Astrocyte (in vitro differentiated cells and primary cell): Measurements from ENCODE around the gene PKD1L1. TPM values are rescaled to one million over a fixed set of nuclear protein-coding genes. Genes with fewer than 3 reads are reported as not detected.

Experiments used
- DNase-seq: peaks from one replicate; pipeline ENCODE4 v3.0.0-alpha.2; 2010; ENCODE audit warnings: low read depth
- FAIRE-seq: peaks from 2 replicates; lab custom pipeline; 2011; peaks lifted over from hg19 to GRCh38; lab: Jason Lieb, UNC
- H2AFZ ChIP-seq: 2 replicates; pipeline ENCODE4 v1.6.0; 2012; ENCODE audit warnings: low read depth, low read length, inconsistent platforms
- H3K27ac ChIP-seq: 2 replicates; pipeline ENCODE4 v1.5.1; 2011; ENCODE audit warnings: low read depth, low read length, inconsistent platforms
- H3K27me3 ChIP-seq: 2 replicates; pipeline ENCODE4 v1.6.0; 2011; ENCODE audit warnings: low read length, inconsistent platforms; ENCODE audit not compliant: insufficient read depth
- H3K36me3 ChIP-seq: 2 replicates; pipeline ENCODE4 v1.5.1; 2011; ENCODE audit warnings: low read length, inconsistent platforms; ENCODE audit not compliant: insufficient read depth
- H3K4me1 ChIP-seq: 2 replicates; pipeline ENCODE4 v1.5.1; 2011; ENCODE audit warnings: low read length, inconsistent platforms; ENCODE audit not compliant: insufficient read depth
- H3K4me2 ChIP-seq: 2 replicates; pipeline ENCODE4 v1.6.0; 2012; ENCODE audit warnings: low read length, inconsistent platforms
- H3K4me3 ChIP-seq: 2 replicates; pipeline ENCODE4 v1.5.1; 2011; ENCODE audit warnings: low read depth, mild to moderate bottlenecking, low read length, inconsistent platforms; ENCODE audit not compliant: insufficient read depth
- H3K79me2 ChIP-seq: 2 replicates; pipeline ENCODE4 v1.6.0; 2012; ENCODE audit warnings: mild to moderate bottlenecking, low read length, inconsistent platforms; ENCODE audit not compliant: insufficient read depth
- H3K9ac ChIP-seq: 2 replicates; pipeline ENCODE4 v1.6.0; 2012; ENCODE audit warnings: mild to moderate bottlenecking, low read length, inconsistent platforms
- H3K9me3 ChIP-seq: 2 replicates; pipeline ENCODE4 v1.5.1; 2012; ENCODE audit warnings: low read depth, mild to moderate bottlenecking, low read length, inconsistent platforms; ENCODE audit not compliant: insufficient read depth
- H4K20me1 ChIP-seq: 2 replicates; pipeline ENCODE4 v1.6.0; 2012; ENCODE audit warnings: low read length, inconsistent platforms; ENCODE audit not compliant: insufficient read depth
- H3K27ac Mint-ChIP-seq: one replicate; pipeline ENCODE4 v1.8.0; 2021; ENCODE audit warnings: mild to moderate bottlenecking, mixed read lengths; ENCODE audit not compliant: unreplicated experiment
- H3K27me3 Mint-ChIP-seq: one replicate; pipeline ENCODE4 v1.8.0; 2021; ENCODE audit warnings: low read depth, mixed read lengths; ENCODE audit not compliant: unreplicated experiment
- H3K36me3 Mint-ChIP-seq: one replicate; pipeline ENCODE4 v1.8.0; 2021; ENCODE audit warnings: low read depth, mixed read lengths; ENCODE audit not compliant: unreplicated experiment
- H3K4me1 Mint-ChIP-seq: one replicate; pipeline ENCODE4 v1.8.0; 2021; ENCODE audit warnings: low read depth, mixed read lengths; ENCODE audit not compliant: unreplicated experiment
- H3K4me3 Mint-ChIP-seq: one replicate; pipeline ENCODE4 v1.8.0; 2021; ENCODE audit warnings: mild to moderate bottlenecking, moderate library complexity, mixed read lengths; ENCODE audit not compliant: unreplicated experiment
- H3K9me3 Mint-ChIP-seq: one replicate; pipeline ENCODE4 v1.8.0; 2021; ENCODE audit warnings: mild to moderate bottlenecking, mixed read lengths; ENCODE audit not compliant: unreplicated experiment
- EZH2 ChIP-seq: IDR thresholded peaks from 2 replicates; pipeline ENCODE4 v1.6.1; 2012; ENCODE audit warnings: mild to moderate bottlenecking, low read length, inconsistent platforms; ENCODE audit not compliant: insufficient read depth
- total RNA-seq: library from RNA; stranded (reverse); gene quantifications from 2 replicates; pipeline ENCODE4 v1.2.1, GENCODE V29; 2021
- TF ChIP-seq, protein P1 (sequence below): IDR thresholded peaks from 2 replicates; pipeline ENCODE4 v1.5.1; 2011; ENCODE audit warnings: low read depth, mild to moderate bottlenecking, inconsistent platforms, low read length, moderate library complexity; ENCODE audit not compliant: insufficient read depth

PKD1L1 gene
- total RNA-seq, 1 donor from 2014 or later, result 0.39 TPM

- Histone ChIP-seq H3K4me2 (no peak overlapping the region), H3K27ac (no peak overlapping the region), H3K9me3 (no peaks in the 10 kb centered on the region), H3K27me3 (no peaks in the 10 kb centered on the region), H3K9ac (no peak overlapping the region), H3K79me2 (no peaks in the 10 kb centered on the region), H4K20me1 (no peaks in the 10 kb centered on the region), H3K36me3 (no peaks in the 10 kb centered on the region), H3K4me3 (no peak overlapping the region), H2AFZ (no peak overlapping the region), H3K4me1 (peaks cover 42% of the 10 kb centered on the region)
- DNase-seq (no peak), FAIRE-seq (no peak)
- Mint-ChIP-seq H3K27ac (no peak overlapping the region), H3K27me3 (no peaks in the 10 kb centered on the region), H3K4me3 (no peak overlapping the region), H3K4me1 (peaks cover 42% of the 10 kb centered on the region), H3K9me3 (peaks cover 6% of the 10 kb centered on the region), H3K36me3 (peaks cover 2% of the 10 kb centered on the region)
- TF ChIP-seq, protein P1, sequence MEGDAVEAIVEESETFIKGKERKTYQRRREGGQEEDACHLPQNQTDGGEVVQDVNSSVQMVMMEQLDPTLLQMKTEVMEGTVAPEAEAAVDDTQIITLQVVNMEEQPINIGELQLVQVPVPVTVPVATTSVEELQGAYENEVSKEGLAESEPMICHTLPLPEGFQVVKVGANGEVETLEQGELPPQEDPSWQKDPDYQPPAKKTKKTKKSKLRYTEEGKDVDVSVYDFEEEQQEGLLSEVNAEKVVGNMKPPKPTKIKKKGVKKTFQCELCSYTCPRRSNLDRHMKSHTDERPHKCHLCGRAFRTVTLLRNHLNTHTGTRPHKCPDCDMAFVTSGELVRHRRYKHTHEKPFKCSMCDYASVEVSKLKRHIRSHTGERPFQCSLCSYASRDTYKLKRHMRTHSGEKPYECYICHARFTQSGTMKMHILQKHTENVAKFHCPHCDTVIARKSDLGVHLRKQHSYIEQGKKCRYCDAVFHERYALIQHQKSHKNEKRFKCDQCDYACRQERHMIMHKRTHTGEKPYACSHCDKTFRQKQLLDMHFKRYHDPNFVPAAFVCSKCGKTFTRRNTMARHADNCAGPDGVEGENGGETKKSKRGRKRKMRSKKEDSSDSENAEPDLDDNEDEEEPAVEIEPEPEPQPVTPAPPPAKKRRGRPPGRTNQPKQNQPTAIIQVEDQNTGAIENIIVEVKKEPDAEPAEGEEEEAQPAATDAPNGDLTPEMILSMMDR, result no peak
- no peak for TF ChIP-seq EZH2
Measured at GRCh38 chr7:47780555-47780954, 167.7 kb downstream of the PKD1L1 start.

DNA sequence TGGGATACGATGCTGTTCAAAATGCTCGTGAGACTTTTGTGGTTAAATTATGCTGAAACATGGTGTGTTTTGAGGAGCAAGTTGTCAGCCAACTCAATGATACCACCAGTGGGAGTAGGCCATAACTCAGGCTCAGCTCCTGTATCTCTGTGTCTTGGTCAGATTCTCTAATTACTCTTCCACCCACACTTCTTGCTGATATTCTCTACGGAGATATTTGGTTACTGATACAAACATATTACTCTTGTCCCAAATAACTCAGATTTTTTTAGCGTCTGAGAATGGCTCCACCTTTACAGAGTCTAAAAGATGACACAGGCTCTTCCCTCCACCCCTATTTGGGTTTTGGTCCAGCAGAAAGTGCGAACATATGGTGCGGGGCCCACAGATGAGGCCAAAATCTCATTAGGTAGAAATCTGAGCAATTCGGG is 168.9 kb downstream of the PKD1L1 start:
- no peak overlapping the region for H3K4me3 ChIP-seq
- peaks cover 30% of the 10 kb centered on the region for H3K4me1 Mint-ChIP-seq
- H3K27ac Mint-ChIP-seq, result no peak overlapping the region
- H4K20me1 ChIP-seq, result no peaks in the 10 kb centered on the region
- peaks cover 30% of the 10 kb centered on the region for H3K4me1 ChIP-seq
- H2AFZ ChIP-seq, result no peak overlapping the region
- H3K27ac ChIP-seq, result no peak overlapping the region
- H3K36me3 Mint-ChIP-seq, result peaks cover 2% of the 10 kb centered on the region
- H3K36me3 ChIP-seq, result no peaks in the 10 kb centered on the region
- H3K9me3 Mint-ChIP-seq, result peaks cover 6% of the 10 kb centered on the region
- no peaks in the 10 kb centered on the region for H3K79me2 ChIP-seq
- TF ChIP-seq EZH2, result no peak
- TF ChIP-seq, protein P1, result no peak
- FAIRE-seq (no peak), DNase-seq (peak; percentile 78)
- H3K9me3 ChIP-seq, result no peaks in the 10 kb centered on the region
- H3K9ac ChIP-seq, result no peak overlapping the region
- H3K4me2 ChIP-seq, result no peak overlapping the region
- no peaks in the 10 kb centered on the region for H3K27me3 ChIP-seq
- peaks cover under 1% of the 10 kb centered on the region for H3K27me3 Mint-ChIP-seq
- H3K4me3 Mint-ChIP-seq, result no peak overlapping the region

DNA sequence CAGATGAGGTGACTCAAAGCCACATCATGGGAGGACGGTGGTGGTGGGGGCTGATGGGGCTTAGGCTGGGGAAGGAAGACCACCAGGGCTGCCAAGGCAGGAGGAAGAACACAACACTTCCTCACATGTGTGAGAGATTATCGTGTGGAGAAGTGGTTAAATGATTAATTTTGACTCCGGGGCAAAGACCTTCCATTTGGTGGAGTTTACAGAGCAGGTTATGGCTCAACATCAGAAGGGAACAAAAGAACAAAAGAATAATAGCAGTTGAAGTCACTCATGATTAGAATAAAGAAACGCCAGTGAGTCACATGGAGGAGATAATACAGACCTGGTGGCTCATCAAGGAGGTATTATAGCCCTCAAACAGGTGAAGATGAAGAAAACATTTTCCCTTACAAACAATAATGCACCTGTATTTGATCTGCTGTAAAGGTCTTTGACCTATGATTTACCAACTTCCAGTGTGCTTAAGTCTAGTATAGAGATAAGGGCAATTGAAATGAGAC is 170.1 kb downstream of the PKD1L1 start:
- no peak overlapping the region for H3K4me3 ChIP-seq
- no peaks in the 10 kb centered on the region for H3K36me3 ChIP-seq
- peaks cover 8% of the 10 kb centered on the region for H3K27me3 Mint-ChIP-seq
- no peak overlapping the region for H3K27ac Mint-ChIP-seq
- H3K4me1 ChIP-seq, result peaks cover 20% of the 10 kb centered on the region
- H3K4me2 ChIP-seq, result no peak overlapping the region
- H3K79me2 ChIP-seq, result no peaks in the 10 kb centered on the region
- H3K9me3 Mint-ChIP-seq, result peaks cover 6% of the 10 kb centered on the region
- no peaks in the 10 kb centered on the region for H3K9me3 ChIP-seq
- H3K4me3 Mint-ChIP-seq, result no peak overlapping the region
- DNase-seq, result peak; percentile 63
- H3K9ac ChIP-seq, result peak overlapping the region; percentile 4
- H3K36me3 Mint-ChIP-seq, result peaks cover 2% of the 10 kb centered on the region
- no peaks in the 10 kb centered on the region for H3K27me3 ChIP-seq
- peak overlapping the region; percentile 55 for H3K27ac ChIP-seq
- no peaks in the 10 kb centered on the region for H4K20me1 ChIP-seq
- no peak for FAIRE-seq
- TF ChIP-seq, protein P1, result no peak
- TF ChIP-seq EZH2, result no peak
- H3K4me1 Mint-ChIP-seq, result peaks cover 22% of the 10 kb centered on the region
- peak overlapping the region; percentile 9 for H2AFZ ChIP-seq
